Suppressor macrophage treated with lipopolysaccharide for 4 hours (primary cell): Measurements from ENCODE around the gene CCPG1.

Source experiments
- DNase-seq: peaks from one replicate; pipeline ENCODE4 v3.0.0-alpha.2; 2020

Gene CCPG1

GRCh38 chr15:55318588-55319494, 89.3 kb downstream of the CCPG1 start, which contains the start of the genes PIGB and PIGBOS1:
TSS of gene PIGB (plus strand) at chr15:55319222. CDS start at chr15:55319251, 29 bp downstream.
TSS of gene PIGBOS1 (minus strand) at chr15:55319123. CDS start at chr15:55317792, 1,331 bp downstream.
- DNase-seq = peak; percentile 90
